A549 treated with GW870086 at 1 μM for 4 hours (cell line): ENCODE results near the gene GJB4. TPM values are rescaled to one million over a fixed set of nuclear protein-coding genes. Genes with fewer than 3 reads are reported as not detected.

ENCODE experiments used
- total RNA-seq: library from RNA; stranded (reverse); fragments of 200-300 nt; extraction: Qiagen RNA extraction; gene quantifications from 5 replicates; pipeline ENCODE4 v1.2.3, GENCODE V29; 2022; ENCODE audit warnings: low read depth

The GJB4 gene
- total RNA-seq: 0.11 to 0.22 TPM (median 0.17 TPM) in 4 of 5 replicates, not detected in the other

GRCh38 chr1:34759503-34760357 lies at the start of gene GJB4:
TSS of gene GJB4 (plus strand) at chr1:34759740. CDS start at chr1:34761255, 1,515 bp downstream.

GRCh38 chr1:34754964-34755637 lies 4.4 kb upstream of the GJB4 start, which contains the start of gene GJB5:
TSS of gene GJB5 (plus strand) at chr1:34755047. CDS start at chr1:34757331, 2,284 bp downstream.

GRCh38 chr1:34781071-34781843 lies 21.7 kb downstream of the GJB4 start, which contains the start of gene GJB3:
TSS of gene GJB3 (plus strand) at chr1:34781214. CDS start at chr1:34784763, 3,549 bp downstream.

GRCh38 chr1:34792868-34793727 lies 33.6 kb downstream of the GJB4 start, which contains the start of gene GJA4:
TSS of gene GJA4 (plus strand) at chr1:34792999. CDS start at chr1:34794214, 1,215 bp downstream.

Other genes starting within 250 kb of the GJB4 start
- gene GJB5, start 4.7 kb upstream of the GJB4 start, total RNA-seq: 0.10 TPM in 1 of 5 replicates, not detected in the others
- gene GJB3, start 21.5 kb downstream of the GJB4 start, total RNA-seq: 7.2 to 15.6 TPM (median 10.9 TPM) in 5 replicates
- gene GJA4, start 33.3 kb downstream of the GJB4 start, total RNA-seq: not detected in 5 replicates
- gene SMIM12, start 100.0 kb downstream of the GJB4 start, total RNA-seq: 47.9 to 61.0 TPM (median 56.4 TPM) in 5 replicates
- gene DLGAP3, start 169.9 kb downstream of the GJB4 start, total RNA-seq: 0.17 to 0.27 TPM (median 0.22 TPM) in 5 replicates
- 13.5 to 18.4 TPM (median 16.2 TPM) in 5 replicates for gene TMEM35B, start 225.6 kb downstream of the GJB4 start, total RNA-seq